Omental fat pad (tissue), 4 donors: ENCODE data around the gene CYS1. TPM values are rescaled to one million over a fixed set of nuclear protein-coding genes. Genes with fewer than 3 reads are reported as not detected.
"Not testable (repeated sequence)": the region's sequence is repeated elsewhere in the genome, so short reads cannot be mapped to it uniquely, and the experiment has no call there.

ENCODE experiments used
- ATAC-seq: fragments of 150-250 bp; one replicate; pipeline ENCODE4 v1.9.1; 2016; ENCODE audit warnings: mild to moderate bottlenecking, moderate library complexity; ENCODE audit not compliant: low FRiP score
- DNase-seq: peaks from one replicate; pipeline ENCODE4 v3.0.0-alpha.2; 2019; ENCODE audit warnings: low spot score
- CTCF ChIP-seq, 3 donors: fragments of 450-650 bp; IDR thresholded peaks; one replicate each; pipeline ENCODE4 v1.5.1; 2016 to 2017; ENCODE audit warnings: antibody characterized with exemption in 3 of 3, mild to moderate bottlenecking in 3 of 3, moderate library complexity in 2 of 3
- total RNA-seq, 4 donors: library from RNA; depleted of rRNA; stranded (reverse); fragments of >200 nt; gene quantifications; one replicate each; pipeline ENCODE4 v1.1.0, GENCODE V29; 2016

CYS1 gene
- total RNA-seq, 4 donors from 2014 or later: 0.63 to 2.7 (median 1.2) TPM

GRCh38 chr2:10031886-10032745 lies 48.1 kb downstream of the CYS1 start:
- no peak for TF ChIP-seq CTCF (IDR thresholded peaks at IDR 0.05)
- DNase-seq (no peak), ATAC-seq (no peak)

GRCh38 chr2:10030798-10031197 lies 49.4 kb downstream of the CYS1 start:
- not testable (repeated sequence) for DNase-seq, ATAC-seq

GRCh38 chr2:10030311-10030736 lies 49.9 kb downstream of the CYS1 start:
- TF ChIP-seq CTCF (IDR thresholded peaks at IDR 0.05): no peak
- ATAC-seq (no peak), DNase-seq (no peak)

GRCh38 chr2:10029875-10030223 lies 50.4 kb downstream of the CYS1 start:
- ATAC-seq (no peak), DNase-seq (no peak)

GRCh38 chr2:10028988-10029874 lies 51.0 kb downstream of the CYS1 start:
- TF ChIP-seq CTCF (IDR thresholded peaks at IDR 0.05): no peak
- ATAC-seq: peak; percentile 61

More at GRCh38 chr2:10029875-10030223, 50.4 kb downstream of the CYS1 start:
- no peak for TF ChIP-seq CTCF (IDR thresholded peaks at IDR 0.05)

GRCh38 chr2:10028407-10028987 lies 51.7 kb downstream of the CYS1 start:
- DNase-seq: no peak
- no peak for TF ChIP-seq CTCF (IDR thresholded peaks at IDR 0.05)
- ATAC-seq: no peak

More at GRCh38 chr2:10028988-10029874, 51.0 kb downstream of the CYS1 start:
- DNase-seq: no peak
